Measurements from ENCODE around the gene CHP1. TPM values are rescaled to one million over a fixed set of nuclear protein-coding genes. Genes with fewer than 3 reads are reported as not detected.
"Not testable (repeated sequence)": the region's sequence is repeated elsewhere in the genome, so short reads cannot be mapped to it uniquely, and the experiment has no call there.

CHP1 gene
- polyA plus RNA-seq, 1 of the 3 experiments (the other 2 are of a cell fraction), result 30.5 TPM

GRCh38 chr15:41292521-41292920 is 61.5 kb downstream of the CHP1 start:
- Histone ChIP-seq H2AFZ (ENCODE audit: low read depth) (no peak overlapping the region), H3K4me2 (no peak overlapping the region), H3K4me1 (ENCODE audit: control insufficient read depth in 1 of 2, insufficient read depth in 2 of 2, low read depth in 1 of 2, low read length in 1 of 2) (no peaks in the 10 kb centered on the region), H3K9me2 (no peaks in the 10 kb centered on the region), H3K36me3 (replicated peaks in 1 of 2; ENCODE audit: control insufficient read depth in 1 of 2, insufficient read depth in 2 of 2, low read length in 1 of 2) (peaks cover 16 to 42% of the 10 kb centered on the region in 2 experiments), H3K9ac (no peak overlapping the region), H3K27ac (ENCODE audit: low read depth in 2 of 2, low read length in 1 of 2) (no peak overlapping the region), H3K9me3 (no peaks in the 10 kb centered on the region), H3K79me2 (ENCODE audit: insufficient read depth) (peaks cover 31% of the 10 kb centered on the region), H3K4me3 (ENCODE audit: low read depth in 2 of 2, low read length in 1 of 2) (no peak overlapping the region), H4K20me1 (ENCODE audit: insufficient read depth) (no peaks in the 10 kb centered on the region), H3F3A (replicated peaks; ENCODE audit: insufficient read depth) (no peaks in the 10 kb centered on the region), H3K27me3 (ENCODE audit: insufficient read depth) (no peaks in the 10 kb centered on the region)
- DNase-seq, result no peak
- 67% methylated on average over 1 of the region's 1 CpG for WGBS (ENCODE audit: low lambda C conversion rate)
- ChIA-PET POLR2A (no interaction called here), CTCF (no interaction called here)
- TF ChIP-seq PBX3 (IDR thresholded peaks at IDR 0.05) (no peak), FOSL2 (IDR thresholded peaks at IDR 0.05; ENCODE audit: borderline replicate concordance, low read depth) (no peak), GATA2 (CRISPR knock-in tag; IDR thresholded peaks at IDR 0.05) (no peak), IRF3 (IDR thresholded peaks at IDR 0.05; ENCODE audit: low read depth, low read length) (no peak), EZH2phosphoT487 (IDR thresholded peaks at IDR 0.05; ENCODE audit: borderline replicate concordance, low read depth) (no peak), RAD21 (IDR thresholded peaks at IDR 0.05; ENCODE audit: low read length) (no peak), MEF2A (IDR thresholded peaks at IDR 0.05; ENCODE audit: borderline replicate concordance, low read depth) (no peak)

GRCh38 chr15:41301139-41301538 is 70.1 kb downstream of the CHP1 start:
- H3K4me1 ChIP-seq (ENCODE audit: control insufficient read depth in 1 of 2, insufficient read depth in 2 of 2, low read depth in 1 of 2, low read length in 1 of 2); DNase-seq; H3K79me2 ChIP-seq (ENCODE audit: insufficient read depth); H3K9me2 ChIP-seq; H4K20me1 ChIP-seq (ENCODE audit: insufficient read depth); H3K27ac ChIP-seq (ENCODE audit: low read depth in 2 of 2, low read length in 1 of 2); H3K9me3 ChIP-seq; H3F3A ChIP-seq (replicated peaks; ENCODE audit: insufficient read depth); H3K27me3 ChIP-seq (ENCODE audit: insufficient read depth); H2AFZ ChIP-seq (ENCODE audit: low read depth); POLR2A ChIA-PET; H3K4me2 ChIP-seq; H3K4me3 ChIP-seq (ENCODE audit: low read depth in 2 of 2, low read length in 1 of 2); H3K9ac ChIP-seq; CTCF ChIA-PET: not testable (repeated sequence)
- H3K36me3 ChIP-seq (replicated peaks in 1 of 2; ENCODE audit: control insufficient read depth in 1 of 2, insufficient read depth in 2 of 2, low read length in 1 of 2), result peaks cover 10 to 41% of the 10 kb centered on the region in 2 experiments
- WGBS (ENCODE audit: low lambda C conversion rate), result 100% methylated on average over 2 of the region's 2 CpGs

GRCh38 chr15:41301587-41301986 is 70.5 kb downstream of the CHP1 start:
- Histone ChIP-seq H3K4me1 (ENCODE audit: control insufficient read depth in 1 of 2, insufficient read depth in 2 of 2, low read depth in 1 of 2, low read length in 1 of 2) (no peaks in the 10 kb centered on the region), H3K9ac (no peak overlapping the region), H3K9me3 (no peaks in the 10 kb centered on the region), H3K4me3 (ENCODE audit: low read depth in 2 of 2, low read length in 1 of 2) (no peak overlapping the region), H3F3A (replicated peaks; ENCODE audit: insufficient read depth) (peaks cover 5% of the 10 kb centered on the region), H3K27ac (ENCODE audit: low read depth in 2 of 2, low read length in 1 of 2) (no peak overlapping the region), H3K4me2 (no peak overlapping the region), H3K27me3 (ENCODE audit: insufficient read depth) (no peaks in the 10 kb centered on the region), H3K36me3 (replicated peaks in 1 of 2; ENCODE audit: control insufficient read depth in 1 of 2, insufficient read depth in 2 of 2, low read length in 1 of 2) (peaks cover 10 to 38% of the 10 kb centered on the region in 2 experiments), H3K9me2 (no peaks in the 10 kb centered on the region), H2AFZ (ENCODE audit: low read depth) (no peak overlapping the region), H3K79me2 (ENCODE audit: insufficient read depth) (no peaks in the 10 kb centered on the region), H4K20me1 (ENCODE audit: insufficient read depth) (no peaks in the 10 kb centered on the region)
- no peak for TF ChIP-seq POLR2AphosphoS5 (IDR thresholded peaks at IDR 0.05; ENCODE audit: low read depth, low read length)
- no peak for TF ChIP-seq EP300 (IDR thresholded peaks at IDR 0.05; ENCODE audit: borderline replicate concordance in 1 of 2, low read depth in 1 of 2, low read length in 1 of 2)
- no peak for TF ChIP-seq ELF1 (IDR thresholded peaks at IDR 0.05)
- no peak for TF ChIP-seq SMC3 (IDR thresholded peaks at IDR 0.05; ENCODE audit: low read depth, low read length)
- TF ChIP-seq FOSL2 (IDR thresholded peaks at IDR 0.05; ENCODE audit: borderline replicate concordance, low read depth), result no peak
- TF ChIP-seq MAX (IDR thresholded peaks at IDR 0.05; ENCODE audit: low read depth), result no peak
- TF ChIP-seq CHD2 (IDR thresholded peaks at IDR 0.05; ENCODE audit: low read length, partially characterized antibody), result no peak
- TF ChIP-seq TEAD4 (IDR thresholded peaks at IDR 0.05; ENCODE audit: borderline replicate concordance, insufficient read depth), result no peak
- no peak for TF ChIP-seq NFIC (IDR thresholded peaks at IDR 0.05; ENCODE audit: borderline replicate concordance)
- TF ChIP-seq EZH2phosphoT487 (IDR thresholded peaks at IDR 0.05; ENCODE audit: borderline replicate concordance, low read depth), result no peak
- no peak for TF ChIP-seq SIN3A (IDR thresholded peaks at IDR 0.05; ENCODE audit: borderline replicate concordance, low read depth, low read length)
- TF ChIP-seq RAD21 (IDR thresholded peaks at IDR 0.05; ENCODE audit: low read length), result no peak
- TF ChIP-seq TAF1 (IDR thresholded peaks at IDR 0.05; ENCODE audit: borderline replicate concordance, low read depth, low read length), result no peak
- no peak for TF ChIP-seq RCOR1 (IDR thresholded peaks at IDR 0.05; ENCODE audit: low read length)
- no peak for TF ChIP-seq MXI1 (IDR thresholded peaks at IDR 0.05; ENCODE audit: low read depth, low read length)
- TF ChIP-seq RXRA (IDR thresholded peaks at IDR 0.05; ENCODE audit: borderline replicate concordance, low read depth), result no peak
- no peak for DNase-seq
- POLR2A ChIA-PET, result no interaction called here
- CTCF ChIA-PET, result no interaction called here
- 95% methylated on average over 1 of the region's 1 CpG for WGBS (ENCODE audit: low lambda C conversion rate)

All from SK-N-SH (cell line).